Transverse colon (tissue), 3 donors: Measurements from ENCODE around the gene ASB13.

ENCODE experiments used
- CTCF ChIP-seq, 5 experiments: fragments of 200-600 bp in 3 of 5; fragments of 450-650 bp in 2 of 5; sonication (generic) in 3 of 5; IDR thresholded peaks; 1 replicate in 2 of 5; 2 replicates in 3 of 5; pipeline ENCODE4 v1.5.1; 2016 to 2017; ENCODE audit warnings: antibody characterized with exemption in 5 of 5, inconsistent platforms in 3 of 5, mild to moderate bottlenecking in 2 of 5, moderate library complexity in 1 of 5
- EP300 ChIP-seq: sonication (generic); formaldehyde crosslinking; IDR thresholded peaks from one replicate; pipeline ENCODE4 v1.6.1; 2017; ENCODE audit warnings: antibody characterized with exemption, low read depth

- TF ChIP-seq EP300 (no peak), CTCF (IDR thresholded peaks at IDR 0.05) (no peak)
Measured at GRCh38 chr10:5622186-5622960, 44.0 kb downstream of the ASB13 start.
